GM19035 (cell line): ENCODE results near the gene SGSM1.
"Not testable (repeated sequence)": the region's sequence is repeated elsewhere in the genome, so short reads cannot be mapped to it uniquely, and the experiment has no call there.

Experiments
- ATAC-seq: cut with Tn5 transposase; IDR thresholded peaks from one replicate; pipeline ENCODE4 v1.9.1; 2021; ENCODE audit not compliant: unreplicated experiment

SGSM1 gene

GRCh38 chr22:24834845-24835570 lies 29.0 kb downstream of the SGSM1 start:
- no peak for ATAC-seq

DNA sequence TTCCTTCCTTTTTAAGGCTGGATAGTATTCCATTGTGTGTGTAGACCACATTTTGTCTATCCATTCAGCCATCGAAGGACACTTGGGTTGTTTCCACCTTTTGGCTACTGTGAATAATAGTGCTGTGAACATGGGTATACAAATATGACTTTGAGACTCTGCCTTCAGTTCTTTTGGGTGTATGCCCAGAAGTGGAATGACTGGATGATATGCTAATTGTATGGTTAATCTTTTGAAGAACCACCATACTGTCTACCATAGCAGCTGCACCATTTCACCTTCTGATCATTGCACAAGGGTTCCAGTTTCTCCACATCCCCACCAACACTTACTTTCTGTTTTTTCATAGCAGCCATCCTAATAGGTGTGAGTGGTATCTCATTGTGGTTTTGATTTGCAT lies 30.3 kb downstream of the SGSM1 start:
- ATAC-seq, result no peak

DNA sequence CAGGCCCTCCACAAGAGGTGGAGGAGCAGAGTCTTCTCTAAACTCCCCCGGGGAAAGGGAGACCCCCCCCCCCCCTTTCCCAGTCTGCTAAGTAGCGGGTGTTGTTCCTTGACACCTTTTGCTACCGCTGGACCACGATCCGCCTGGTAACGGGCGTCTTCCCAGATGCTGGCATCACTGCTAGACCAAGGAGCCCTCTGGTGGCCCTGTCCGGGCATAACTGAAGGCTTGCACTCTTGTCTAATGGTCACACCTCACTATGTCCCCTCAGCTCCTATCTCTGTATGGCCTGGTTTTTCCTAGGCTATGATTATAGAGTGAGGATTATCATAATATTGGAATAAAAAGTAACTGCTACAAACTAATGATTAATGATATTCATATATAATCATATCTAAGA lies 31.5 kb downstream of the SGSM1 start:
- ATAC-seq, result not testable (repeated sequence)

DNA sequence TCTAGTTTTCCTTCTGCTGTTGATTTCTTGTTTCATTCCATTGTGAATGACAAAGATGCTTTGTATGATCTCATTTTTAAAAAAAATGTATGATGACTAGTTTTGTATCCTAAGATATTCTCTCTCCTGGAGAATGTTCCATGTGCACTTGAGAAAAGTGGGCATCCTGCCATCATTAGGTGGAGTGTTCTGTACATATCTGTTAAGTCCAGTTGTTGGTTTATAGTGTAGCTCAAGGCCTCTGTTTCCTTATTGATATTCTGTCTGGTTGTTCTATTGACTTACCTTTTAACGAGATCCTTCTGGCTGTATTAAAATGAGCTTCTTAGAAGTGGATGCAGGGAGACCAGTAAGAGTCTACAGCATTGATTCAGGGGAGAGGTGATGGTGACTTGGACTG lies 35.2 kb downstream of the SGSM1 start:
- no peak for ATAC-seq

GRCh38 chr22:24843048-24843447 lies 37.0 kb downstream of the SGSM1 start:
- ATAC-seq, result no peak

- no peak for ATAC-seq
Observed at GRCh38 chr22:24845041-24845898, 39.3 kb downstream of the SGSM1 start.

DNA sequence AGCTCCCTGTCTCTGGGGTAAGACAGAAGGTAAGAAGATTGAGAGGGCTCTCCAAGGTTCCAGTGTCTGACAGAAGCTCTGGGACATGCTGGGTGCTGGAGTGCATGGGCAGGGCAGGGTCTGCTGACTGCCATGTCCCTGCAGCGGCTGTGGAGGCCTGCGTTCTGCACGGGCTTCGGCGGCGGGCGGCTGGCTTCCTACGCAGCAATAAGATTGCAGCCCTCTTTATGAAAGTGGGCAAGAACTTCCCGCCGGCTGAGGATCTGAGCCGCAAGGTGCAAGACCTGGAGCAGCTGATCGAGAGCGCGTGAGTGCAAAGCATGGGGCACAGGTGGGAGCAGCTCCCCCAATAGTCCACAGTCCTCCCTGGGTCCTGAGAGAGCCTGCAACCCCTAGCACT lies 41.5 kb downstream of the SGSM1 start:
- ATAC-seq, result no peak

DNA sequence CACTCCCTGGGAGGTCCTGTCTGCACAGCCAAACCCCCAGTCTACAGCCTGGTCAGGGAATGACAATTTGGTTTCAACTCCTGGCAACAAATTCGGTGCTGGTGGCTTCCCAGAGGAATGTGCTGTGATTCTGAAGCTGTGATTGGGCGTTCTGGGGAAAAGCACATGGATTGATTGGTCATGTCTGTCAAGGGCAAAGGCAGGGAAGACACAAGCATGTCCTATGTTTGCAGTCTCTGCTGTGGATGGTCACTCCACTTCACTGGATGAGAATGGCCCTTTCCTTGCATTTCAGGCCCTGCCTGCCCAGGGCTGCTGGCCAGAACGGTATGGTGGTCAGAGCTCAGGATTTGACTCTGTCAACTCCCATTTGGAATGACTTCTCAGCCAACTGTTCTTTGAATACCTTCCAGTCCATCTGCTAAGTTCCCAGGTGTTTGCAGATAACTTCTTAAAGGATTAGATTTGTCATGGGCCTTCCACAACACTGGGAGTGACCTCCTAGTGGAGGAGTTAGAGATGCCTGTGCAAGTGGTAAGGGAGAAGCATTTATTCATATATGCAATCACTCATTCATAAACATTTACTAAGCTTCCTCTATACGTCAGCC lies 42.7 kb downstream of the SGSM1 start:
- ATAC-seq, result no peak

DNA sequence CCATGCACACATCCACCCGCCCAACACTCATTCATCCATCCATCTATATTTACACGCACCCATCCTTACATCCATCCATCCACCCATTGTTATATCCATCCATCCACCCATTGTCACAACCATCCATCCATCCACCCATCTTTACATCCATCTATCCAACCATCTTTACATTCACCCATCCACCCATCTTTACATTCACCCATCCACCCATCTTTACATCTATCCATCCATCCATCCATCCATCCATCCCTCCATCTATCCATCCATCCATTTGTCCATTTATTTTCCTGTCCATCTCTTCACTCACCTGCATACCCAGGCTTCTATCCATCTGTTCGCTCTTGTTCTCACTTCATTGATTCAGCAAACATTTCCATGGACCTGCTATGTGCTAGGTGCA lies 49.8 kb downstream of the SGSM1 start:
- no peak for ATAC-seq

- no peak for ATAC-seq
Observed at GRCh38 chr22:24857576-24857975, 51.6 kb downstream of the SGSM1 start.

DNA sequence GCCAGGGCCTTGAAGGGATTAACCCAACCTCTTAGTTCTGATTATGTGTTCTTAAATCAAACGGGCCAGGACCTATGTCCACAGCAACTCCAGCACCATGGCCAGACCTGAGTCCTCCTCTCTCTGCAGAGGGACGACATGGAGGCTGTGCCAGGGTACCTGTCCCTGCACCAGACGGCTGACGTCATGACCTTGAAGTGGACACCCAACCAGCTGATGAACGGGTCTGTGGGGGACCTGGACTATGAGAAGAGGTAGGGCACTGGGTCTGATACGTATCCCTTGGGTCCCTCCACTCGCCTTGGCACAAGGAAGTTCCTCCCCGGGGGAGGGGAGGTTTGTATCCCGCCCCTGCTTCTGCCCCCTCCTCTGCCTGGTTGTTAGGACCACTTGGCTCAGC lies 53.6 kb downstream of the SGSM1 start:
- no peak for ATAC-seq

DNA sequence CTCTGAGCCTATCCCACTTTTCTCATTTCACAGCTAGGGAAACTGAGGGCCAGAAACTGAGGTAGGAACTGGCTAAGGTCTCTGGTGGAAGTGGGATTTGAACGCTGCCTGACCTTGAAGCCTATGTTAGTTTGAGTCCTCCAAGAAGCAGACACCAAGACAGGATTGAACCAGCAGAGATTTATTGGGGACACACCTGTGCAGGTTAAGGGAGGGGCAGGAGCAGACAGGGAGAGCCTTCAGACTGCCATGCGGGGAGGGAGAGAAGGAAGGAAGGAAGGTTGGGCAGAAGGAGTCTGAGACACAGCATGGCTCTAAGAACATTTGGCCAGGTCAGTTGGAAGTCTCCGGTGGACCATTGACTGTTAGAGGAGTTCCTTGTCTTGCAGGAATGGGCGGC lies 59.5 kb downstream of the SGSM1 start:
- ATAC-seq, result no peak

- ATAC-seq, result no peak
Observed at GRCh38 chr22:24867323-24868022, 61.5 kb downstream of the SGSM1 start.

DNA sequence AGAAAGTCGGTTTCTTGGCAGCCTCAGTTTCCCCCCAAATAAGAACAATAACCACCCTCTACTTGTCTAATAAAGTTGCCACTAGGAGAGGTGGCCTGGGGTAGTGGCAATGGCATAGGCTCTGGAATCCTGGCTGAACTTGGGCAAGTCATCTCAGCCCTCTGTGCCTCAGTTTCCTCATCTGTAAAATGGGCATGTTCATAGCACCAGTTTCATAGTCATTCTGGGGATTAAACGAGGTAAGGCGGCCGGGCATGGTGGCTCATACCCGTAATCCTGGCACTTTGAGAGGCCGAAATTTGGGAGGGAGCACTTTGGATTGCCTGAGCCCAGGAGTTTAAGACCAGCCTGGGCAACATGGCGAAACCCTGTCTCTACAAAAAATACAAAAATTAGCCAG lies 63.0 kb downstream of the SGSM1 start:
- ATAC-seq, result no peak

- no peak for ATAC-seq
Observed at GRCh38 chr22:24871611-24872205, 65.7 kb downstream of the SGSM1 start.

- no peak for ATAC-seq
Observed at GRCh38 chr22:24873226-24873625, 67.2 kb downstream of the SGSM1 start.

DNA sequence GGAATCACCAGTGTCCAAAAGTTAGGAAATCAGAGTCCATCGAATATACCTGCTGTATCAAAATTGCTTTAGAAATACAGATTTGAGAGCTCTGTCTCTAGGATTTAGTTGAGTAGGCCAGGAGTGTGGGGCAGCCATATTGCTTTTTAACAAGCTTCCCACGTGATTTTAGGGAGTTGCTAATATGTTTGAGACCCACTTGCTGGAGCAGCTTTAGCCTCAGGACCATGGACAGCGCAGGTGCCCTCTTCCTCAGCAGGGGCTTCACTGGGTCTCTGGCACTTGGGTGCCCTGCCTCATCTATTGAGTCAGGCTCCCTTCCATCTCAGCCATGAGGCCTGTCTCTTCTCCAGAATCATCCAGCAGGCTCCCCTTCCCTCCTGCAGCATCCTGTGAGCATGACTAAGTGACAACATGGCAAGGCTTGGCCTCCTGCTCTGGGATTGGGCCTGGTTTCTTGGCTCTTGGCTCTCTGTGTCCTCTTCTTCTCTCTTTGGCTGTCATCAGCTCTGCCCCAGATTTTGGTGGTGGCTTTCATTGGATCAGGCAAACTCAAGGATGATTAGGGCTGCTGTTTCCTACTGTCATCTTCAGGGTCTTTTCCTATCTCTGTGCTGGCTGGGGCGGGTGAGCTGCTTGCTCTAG lies 70.0 kb downstream of the SGSM1 start:
- no peak for ATAC-seq

DNA sequence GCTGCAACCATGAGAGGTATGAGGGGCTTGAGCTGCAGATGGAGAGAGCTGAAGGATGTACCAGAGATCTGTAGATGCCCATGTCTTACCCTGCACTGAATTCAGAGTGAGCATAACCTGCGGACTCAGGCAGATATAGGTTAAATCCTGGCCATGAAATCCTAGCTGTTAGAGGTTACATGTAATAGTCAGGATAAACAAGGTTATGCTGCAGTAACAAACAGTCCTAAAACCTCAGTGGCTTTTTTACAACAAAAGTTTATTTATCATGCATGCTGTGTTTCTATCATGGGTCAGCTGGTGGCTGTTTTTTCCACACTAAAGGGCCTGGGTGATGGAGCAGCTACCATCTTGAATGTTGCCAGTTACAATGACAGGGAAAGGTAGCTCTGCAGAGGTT lies 70.7 kb downstream of the SGSM1 start:
- no peak for ATAC-seq

DNA sequence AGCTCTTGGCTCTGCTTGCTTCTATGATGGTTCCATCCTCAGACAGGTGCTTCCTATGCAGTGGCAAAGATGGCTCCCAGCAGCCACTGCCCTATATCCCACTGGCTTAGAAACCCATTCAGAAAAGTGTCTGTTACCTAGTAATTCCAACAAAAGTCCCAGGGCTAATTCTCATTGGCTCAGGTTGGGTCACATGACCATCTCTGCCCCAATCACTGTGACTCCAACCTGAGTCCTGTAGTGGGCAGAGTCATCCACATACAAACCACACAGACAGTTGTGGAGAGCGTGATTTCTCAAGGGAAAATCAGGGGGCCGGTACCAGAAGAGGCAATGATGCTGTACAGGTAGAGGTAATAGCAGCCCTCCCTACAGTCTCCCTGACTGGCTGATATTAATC lies 73.0 kb downstream of the SGSM1 start:
- no peak for ATAC-seq

- no peak for ATAC-seq
Observed at GRCh38 chr22:24883432-24883831, 77.4 kb downstream of the SGSM1 start.

DNA sequence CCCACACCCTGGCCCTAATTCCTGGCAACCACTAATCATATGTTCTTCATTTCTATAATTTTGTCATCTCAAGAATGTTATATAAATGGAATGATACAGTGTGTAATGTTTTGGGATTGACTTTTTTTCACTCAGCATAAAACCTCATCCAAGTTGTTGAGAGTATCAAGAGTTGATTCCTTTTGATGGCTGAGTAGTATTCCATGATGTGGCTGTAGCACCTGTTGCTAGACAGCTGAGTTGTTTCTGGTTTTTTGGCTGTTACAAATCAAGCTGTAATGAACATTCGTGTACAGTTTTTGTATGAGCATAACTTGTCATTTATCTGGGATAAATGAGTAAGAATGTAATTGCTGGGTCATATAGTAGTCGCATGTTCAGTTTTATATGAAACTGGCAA lies 81.2 kb downstream of the SGSM1 start:
- ATAC-seq, result no peak
